IMR-90 (cell line): ENCODE data around the gene INTS2. TPM values are rescaled to one million over a fixed set of nuclear protein-coding genes. Genes with fewer than 3 reads are reported as not detected.

Experiments used
- ATAC-seq: fragments of 200-7000 bp; cut with Tn5 transposase; 2 replicates; pipeline ENCODE4 v1.9.1; 2020; ENCODE audit warnings: low read depth, mild to moderate bottlenecking, moderate library complexity
- BruUV-seq: library from RNA; stranded (reverse); fragments of 400-500 nt; replicated peaks from 2 replicates; lab custom pipeline; 2021; lab: Mats Ljungman, UMichigan
- CTCF ChIA-PET: fragments of 300-600 bp; formaldehyde crosslinking; extraction: SDS; loops from one replicate; lab custom pipeline; 2021; ENCODE audit warnings: antibody characterized with exemption; lab: Yijun Ruan, JAX
- POLR2A ChIA-PET: fragments of 300-600 bp; sonication (Branson Sonifier 250); formaldehyde crosslinking; loops from one replicate; lab custom pipeline; 2022; ENCODE audit warnings: antibody characterized with exemption; ENCODE audit not compliant: unreplicated experiment; lab: Charles Lee
- DNase-seq: peaks from one replicate; pipeline ENCODE4 v3.0.0; 2013
- H2AFZ ChIP-seq: replicated peaks from 2 replicates; pipeline ENCODE3; 2013; ENCODE audit warnings: low read length, mild to moderate bottlenecking; ENCODE audit not compliant: poor library complexity
- H2AK5ac ChIP-seq: 2 replicates; pipeline ENCODE4 v1.6.1; 2013; ENCODE audit warnings: low read depth, low read length, inconsistent platforms
- H2AK9ac ChIP-seq: replicated peaks from 2 replicates; pipeline ENCODE3; 2013; ENCODE audit warnings: mild to moderate bottlenecking, low read depth, low read length, moderate library complexity; ENCODE audit not compliant: poor library complexity
- H2BK120ac ChIP-seq: 2 replicates; pipeline ENCODE4 v1.6.1; 2013; ENCODE audit warnings: low read depth, low read length, inconsistent platforms
- H2BK15ac ChIP-seq: 3 replicates; pipeline ENCODE4 v1.6.1; 2013; ENCODE audit warnings: low read depth, low read length, inconsistent platforms
- H2BK20ac ChIP-seq: 2 replicates; pipeline ENCODE4 v1.6.1; 2013; ENCODE audit warnings: low read depth, mild to moderate bottlenecking, inconsistent platforms, low read length, moderate library complexity
- H2BK5ac ChIP-seq: 2 replicates; pipeline ENCODE4 v1.6.1; 2013; ENCODE audit warnings: mild to moderate bottlenecking, low read depth, low read length, inconsistent platforms; ENCODE audit not compliant: poor library complexity, severe bottlenecking
- H3K14ac ChIP-seq: replicated peaks from 2 replicates; pipeline ENCODE4 v1.6.1; 2013; ENCODE audit warnings: low read depth, low read length, inconsistent platforms
- H3K18ac ChIP-seq: 2 replicates; pipeline ENCODE4 v1.6.1; 2013; ENCODE audit warnings: low read depth, low read length, control low read depth
- H3K23ac ChIP-seq: 2 replicates; pipeline ENCODE4 v1.6.1; 2013; ENCODE audit warnings: low read depth, low read length, inconsistent platforms
- H3K27ac ChIP-seq: 2 replicates; pipeline ENCODE4 v1.5.1; 2013; ENCODE audit warnings: mild to moderate bottlenecking, control low read depth, low read length; ENCODE audit not compliant: insufficient read depth
- H3K27me3 ChIP-seq: 2 replicates; pipeline ENCODE4 v1.6.1; 2013; ENCODE audit warnings: low read length; ENCODE audit not compliant: control insufficient read depth, insufficient read depth
- H3K36me3 ChIP-seq: 2 replicates; pipeline ENCODE4 v1.6.1; 2013; ENCODE audit warnings: low read length, mixed read lengths; ENCODE audit not compliant: control insufficient read depth, insufficient read depth
- H3K4ac ChIP-seq: 2 replicates; pipeline ENCODE4 v1.6.1; 2013; ENCODE audit warnings: low read depth, low read length, inconsistent platforms
- H3K4me1 ChIP-seq: 2 replicates; pipeline ENCODE4 v1.6.1; 2013; ENCODE audit warnings: low read length, mixed read lengths; ENCODE audit not compliant: control insufficient read depth, insufficient read depth
- H3K4me2 ChIP-seq: 2 replicates; pipeline ENCODE4 v1.6.1; 2013; ENCODE audit warnings: low read depth, mild to moderate bottlenecking, control low read depth, low read length, moderate library complexity
- H3K4me3 ChIP-seq: 2 replicates; pipeline ENCODE4 v1.5.1; 2013; ENCODE audit warnings: low read depth, mild to moderate bottlenecking, control low read depth, low read length, moderate library complexity; ENCODE audit not compliant: insufficient read depth
- H3K56ac ChIP-seq: 2 replicates; pipeline ENCODE4 v1.6.1; 2013; ENCODE audit warnings: low read length, inconsistent platforms; ENCODE audit not compliant: insufficient read depth; ENCODE audit errors: extremely low read depth
- H3K79me1 ChIP-seq, 2 experiments: 2 replicates each; pipeline ENCODE4 v1.6.1; 2013; ENCODE audit warnings: low read length in 2 of 2, inconsistent platforms in 1 of 2, low read depth in 1 of 2
- H3K9ac ChIP-seq: 2 replicates; pipeline ENCODE4 v1.6.1; 2013; ENCODE audit warnings: low read depth, low read length, control low read depth
- H3K9me1 ChIP-seq: 2 replicates; pipeline ENCODE4 v1.6.1; 2013; ENCODE audit warnings: low read length, inconsistent platforms; ENCODE audit not compliant: insufficient read depth
- H3K9me3 ChIP-seq: 2 replicates; pipeline ENCODE4 v1.6.1; 2013; ENCODE audit warnings: low read length; ENCODE audit not compliant: control insufficient read depth, insufficient read depth
- H4K20me1 ChIP-seq: 2 replicates; pipeline ENCODE4 v1.6.1; 2013; ENCODE audit warnings: low read length, inconsistent platforms; ENCODE audit not compliant: insufficient read depth
- H4K5ac ChIP-seq: 2 replicates; pipeline ENCODE4 v1.6.1; 2013; ENCODE audit warnings: mild to moderate bottlenecking, low read depth, low read length, control low read depth
- H4K8ac ChIP-seq, 2 experiments: 2 replicates each; pipeline ENCODE4 v1.6.1; 2013; ENCODE audit warnings: low read depth in 2 of 2, low read length in 2 of 2, control low read depth in 1 of 2, inconsistent platforms in 1 of 2
- H4K91ac ChIP-seq: 2 replicates; pipeline ENCODE4 v1.6.1; 2013; ENCODE audit warnings: low read depth, low read length, inconsistent platforms; ENCODE audit not compliant: insufficient read depth
- CTCF ChIP-seq: conservative IDR thresholded peaks from 2 replicates; pipeline ENCODE4 v1.5.1; 2012; ENCODE audit warnings: mild to moderate bottlenecking, low read depth, low read length, improper control_type of control experiment
- ELK1 ChIP-seq: fragments of 150-350 bp; IDR thresholded peaks from 2 replicates; pipeline ENCODE4 v1.6.1; 2016; ENCODE audit warnings: low read depth, mild to moderate bottlenecking, low read length, moderate library complexity, borderline replicate concordance
- FOS ChIP-seq: fragments of 150-350 bp; IDR thresholded peaks from 2 replicates; pipeline ENCODE4 v1.6.1; 2016; ENCODE audit warnings: low read depth, low read length
- MAFK ChIP-seq: IDR thresholded peaks from 2 replicates; pipeline ENCODE4 v1.6.1; 2012; ENCODE audit warnings: low read depth, low read length, improper control_type of control experiment
- MAZ ChIP-seq: IDR thresholded peaks from 2 replicates; pipeline ENCODE4 v1.6.1; 2012; ENCODE audit warnings: low read depth, mild to moderate bottlenecking, low read length, improper control_type of control experiment, moderate library complexity, borderline replicate concordance
- NFE2L2 ChIP-seq: fragments of 150-350 bp; IDR thresholded peaks from 2 replicates; pipeline ENCODE4 v1.6.1; 2016; ENCODE audit warnings: low read depth, mild to moderate bottlenecking, low read length
- POLR2A ChIP-seq: IDR thresholded peaks from 2 replicates; pipeline ENCODE4 v1.6.1; 2012; ENCODE audit warnings: mild to moderate bottlenecking, low read depth, low read length
- RFX5 ChIP-seq: IDR thresholded peaks from 2 replicates; pipeline ENCODE4 v1.8.0; 2012; ENCODE audit warnings: low read depth, mild to moderate bottlenecking, low read length, moderate library complexity
- USF2 ChIP-seq: fragments of 150-350 bp; IDR thresholded peaks from 2 replicates; pipeline ENCODE4 v1.6.1; 2017; ENCODE audit warnings: mild to moderate bottlenecking, antibody characterized with exemption, low read length, low read depth
- WGBS, 2 experiments: methylation state at CpG; one replicate each; pipeline versions ENCODE4 v1.1.5 to v1.1.7; 2013; ENCODE audit warnings: missing lambda C conversion rate in 2 of 2; ENCODE audit not compliant: insufficient read length in 1 of 2; ENCODE audit errors: extremely low coverage in 2 of 2; 5-methylcytosine and 5-hydroxymethylcytosine counted together
- dilution Hi-C: fragments of 300-500 bp; cut with HindIII; formaldehyde crosslinking; loops from one replicate; pipeline ENCODE4 v1.14.3; 2018; ENCODE audit warnings: low sequenced_read_pairs; ENCODE audit not compliant: unreplicated experiment
- in situ Hi-C: fragments of 300-500 bp; cut with MboI; formaldehyde crosslinking; loops from 3 replicates; pipeline ENCODE4 v1.14.3; 2019; ENCODE audit warnings: low sequenced_read_pairs, inconsistent platforms, mixed read lengths
- intact Hi-C: fragments of 100-400 bp; cut with micrococcal nuclease; formaldehyde crosslinking; loops from 2 replicates; pipeline ENCODE4 v1.10.0; 2022
- polyA plus RNA-seq, 3 experiments: library from polyadenylated mRNA; depleted of rRNA; stranded (reverse); fragments of >200 nt; gene quantifications; 2 replicates each; pipeline ENCODE4 v1.2.3, GENCODE V29; 2012; ENCODE audit warnings: low replicate concordance in 1 of 3
- total RNA-seq: library from RNA; depleted of rRNA; stranded (reverse); fragments of >200 nt; gene quantifications from 2 replicates; pipeline ENCODE4 v1.2.3, GENCODE V29; 2012

The INTS2 gene
- total and polyA plus RNA-seq, 2 of the 4 experiments (the other 2 are of a cell fraction) = 4.0 to 17.4 TPM

GRCh38 chr17:61847659-61848058 is 80.1 kb downstream of the INTS2 start:
- H3K23ac ChIP-seq = no peak overlapping the region
- H3K4ac ChIP-seq = no peak overlapping the region
- no peak overlapping the region for H2AK5ac ChIP-seq
- H3K4me2 ChIP-seq = no peak overlapping the region
- no peak overlapping the region for H3K14ac ChIP-seq
- no peak for TF ChIP-seq MAZ
- TF ChIP-seq CTCF = no peak
- no peak for TF ChIP-seq RFX5
- TF ChIP-seq MAFK = no peak
- TF ChIP-seq USF2 = no peak
- TF ChIP-seq FOS = no peak
- TF ChIP-seq POLR2A = no peak
- TF ChIP-seq ELK1 = no peak
- no peak for TF ChIP-seq NFE2L2
- ChIA-PET CTCF (interaction anchor here (0.6 kb wide), 1 partner anchor 14 kb away, joined by 5 read pairs; no protein-coding TSS in a partner anchor), POLR2A (no interaction called here)
- no peak overlapping the region for H4K8ac ChIP-seq
- H2BK20ac ChIP-seq = no peak overlapping the region
- no peak for ATAC-seq
- H2AFZ ChIP-seq = no peak overlapping the region
- in situ Hi-C loops = loop anchor here (10.0 kb wide), 1 partner anchor 423 kb away; no protein-coding TSS in a partner anchor
- H3K9me1 ChIP-seq = no peaks in the 10 kb centered on the region; the same call in 1 of the 2 replicates
- no peak overlapping the region for H2BK5ac ChIP-seq
- intact Hi-C loops = no loop called here
- dilution Hi-C loops = no loop called here
- H4K91ac ChIP-seq = no peak overlapping the region
- H4K5ac ChIP-seq = no peak overlapping the region
- H3K36me3 ChIP-seq = peaks cover 6% of the 10 kb centered on the region; the same call in 1 of the 2 replicates
- no TSS peak for BruUV-seq
- no peak overlapping the region for H3K27ac ChIP-seq
- H3K4me1 ChIP-seq = no peaks in the 10 kb centered on the region
- H3K9ac ChIP-seq = no peak overlapping the region
- H2AK9ac ChIP-seq = no peak overlapping the region
- no peak overlapping the region for H2BK15ac ChIP-seq
- peaks cover 9 to 25% of the 10 kb centered on the region in 2 experiments; a peak in 3 of 4 replicates for H3K79me1 ChIP-seq
- no peaks in the 10 kb centered on the region for H3K9me3 ChIP-seq
- no peaks in the 10 kb centered on the region; the same call in 1 of the 2 replicates for H4K20me1 ChIP-seq
- DNase-seq = no peak
- WGBS, 2 experiments = no CpG with 5 or more reads among the region's 3 CpGs
- no peak overlapping the region for H3K18ac ChIP-seq
- H3K27me3 ChIP-seq = no peaks in the 10 kb centered on the region
- no peak overlapping the region for H2BK120ac ChIP-seq
- H3K56ac ChIP-seq = no peak overlapping the region
- H3K4me3 ChIP-seq = no peak overlapping the region
